Measurements from ENCODE around the gene UBXN4.
A peak's percentile ranks its signal among the peaks of the same experiment; 100 is the strongest.
"Not testable (repeated sequence)": the region's sequence is repeated elsewhere in the genome, so short reads cannot be mapped to it uniquely, and the experiment has no call there.

UBXN4 gene

GRCh38 chr2:135741395-135742324 lies at the start of gene UBXN4:
UBXN4 (plus strand) TSS chr2:135741855; CDS start chr2:135741930, 75 bp downstream.
- DNase-seq = peak; percentile 96
- ATAC-seq = peak; percentile 96

- ATAC-seq = no peak
- no peak for DNase-seq
Measured at GRCh38 chr2:135694711-135695110, 46.9 kb upstream of the UBXN4 start.

- DNase-seq = no peak
- ATAC-seq = no peak
Measured at GRCh38 chr2:135698838-135699237, 42.8 kb upstream of the UBXN4 start.

GRCh38 chr2:135701442-135701841 lies 40.2 kb upstream of the UBXN4 start:
- DNase-seq = no peak

GRCh38 chr2:135703300-135703699 lies 38.4 kb upstream of the UBXN4 start:
- ATAC-seq = no peak
- DNase-seq = no peak

More at GRCh38 chr2:135701442-135701841, 40.2 kb upstream of the UBXN4 start:
- ATAC-seq = peak; percentile 43

- not testable (repeated sequence) for ATAC-seq, DNase-seq
Measured at GRCh38 chr2:135704075-135704474, 37.6 kb upstream of the UBXN4 start.

- DNase-seq (no peak), ATAC-seq (no peak)
Measured at GRCh38 chr2:135708159-135708558, 33.5 kb upstream of the UBXN4 start.

GRCh38 chr2:135709992-135710391 lies 31.7 kb upstream of the UBXN4 start:
- ATAC-seq = peak; percentile 68
- peak; percentile 75 for DNase-seq

- ATAC-seq, DNase-seq: not testable (repeated sequence)
Measured at GRCh38 chr2:135715086-135715485, 26.6 kb upstream of the UBXN4 start.

GRCh38 chr2:135728064-135728743 lies 13.5 kb upstream of the UBXN4 start:
- DNase-seq (no peak), ATAC-seq (no peak)

GRCh38 chr2:135732561-135732960 lies 9.1 kb upstream of the UBXN4 start:
- DNase-seq (no peak), ATAC-seq (peak; percentile 69)

- DNase-seq (no peak), ATAC-seq (no peak)
Measured at GRCh38 chr2:135733045-135733444, 8.6 kb upstream of the UBXN4 start.

- ATAC-seq (no peak), DNase-seq (no peak)
Measured at GRCh38 chr2:135736546-135736945, 5.1 kb upstream of the UBXN4 start.

GRCh38 chr2:135740206-135740605 lies 1.4 kb upstream of the UBXN4 start:
- DNase-seq (no peak), ATAC-seq (no peak)

- DNase-seq (no peak), ATAC-seq (no peak)
Measured at GRCh38 chr2:135741043-135741394, 636 bp upstream of the UBXN4 start.

GRCh38 chr2:135742325-135742757 lies 686 bp downstream of the UBXN4 start:
- DNase-seq (peak; percentile 48), ATAC-seq (peak; percentile 6)

GRCh38 chr2:135743860-135744259 lies 2.2 kb downstream of the UBXN4 start:
- ATAC-seq (no peak), DNase-seq (no peak)

- peak; percentile 20 for ATAC-seq
- peak; percentile 22 for DNase-seq
Measured at GRCh38 chr2:135744760-135745314, 3.2 kb downstream of the UBXN4 start.

GRCh38 chr2:135745545-135745944 lies 3.9 kb downstream of the UBXN4 start:
- ATAC-seq = no peak
- DNase-seq = no peak

GRCh38 chr2:135755573-135755972 lies 13.9 kb downstream of the UBXN4 start:
- no peak for DNase-seq
- no peak for ATAC-seq

GRCh38 chr2:135756692-135757091 lies 15.0 kb downstream of the UBXN4 start:
- DNase-seq (no peak), ATAC-seq (no peak)

GRCh38 chr2:135762022-135762421 lies 20.4 kb downstream of the UBXN4 start:
- no peak for ATAC-seq

GRCh38 chr2:135762530-135762929 lies 20.9 kb downstream of the UBXN4 start:
- DNase-seq (no peak), ATAC-seq (no peak)

More at GRCh38 chr2:135762022-135762421, 20.4 kb downstream of the UBXN4 start:
- DNase-seq = no peak
